Measurements from ENCODE around the gene KCNAB1.

- no peak for TF ChIP-seq POLR2A (IDR thresholded peaks at IDR 0.05; ENCODE audit: low read length)
- TF ChIP-seq GATA1 (IDR thresholded peaks at IDR 0.05; ENCODE audit: low read depth, low read length), result no peak
These were observed 363.8 kb downstream of the KCNAB1 start for GRCh38 chr3:156483961-156484787.

Data from erythroblast (primary cell).